Gastroesophageal sphincter (tissue), 4 donors: ENCODE results near the gene TNS1. TPM values are rescaled to one million over a fixed set of nuclear protein-coding genes. Genes with fewer than 3 reads are reported as not detected.

Source experiments
- ATAC-seq: fragments of 150-250 bp; one replicate; pipeline ENCODE4 v1.9.1; 2016; ENCODE audit warnings: mild to moderate bottlenecking, moderate library complexity
- H3K27ac ChIP-seq, 4 donors: fragments of 200-600 bp; sonication (generic) in 3 of 4; 1 replicate in 3 of 4; 2 replicates in 1 of 4; pipeline ENCODE4 v1.5.1; 2016 to 2019
- H3K27me3 ChIP-seq: fragments of 200-600 bp; sonication (generic); one replicate; pipeline ENCODE4 v1.5.1; 2019
- H3K36me3 ChIP-seq, 2 donors: fragments of 200-600 bp; sonication (generic); one replicate each; pipeline ENCODE4 v1.5.1; 2019; ENCODE audit warnings: control low read depth in 1 of 2
- H3K4me1 ChIP-seq, 3 donors: fragments of 200-600 bp; sonication (generic); 1 replicate in 2 of 3; 2 replicates in 1 of 3; pipeline ENCODE4 v1.5.1; 2016 to 2019; ENCODE audit warnings: control low read depth in 2 of 3
- H3K4me3 ChIP-seq, 2 donors: fragments of 200-600 bp; sonication (generic); one replicate each; pipeline ENCODE4 v1.5.1; 2019; ENCODE audit warnings: mild to moderate bottlenecking in 1 of 2, moderate library complexity in 1 of 2
- H3K9me3 ChIP-seq, 3 donors: fragments of 200-600 bp; sonication (generic); one replicate each; pipeline ENCODE4 v1.5.1; 2017 to 2019; ENCODE audit warnings: control low read depth in 2 of 3
- CTCF ChIP-seq, 4 experiments: fragments of 200-600 bp in 2 of 4; fragments of 450-650 bp in 2 of 4; sonication (generic) in 1 of 4; IDR thresholded peaks; one replicate each; pipeline ENCODE4 v1.5.1; 2017 to 2019; ENCODE audit warnings: antibody characterized with exemption in 4 of 4, mild to moderate bottlenecking in 2 of 4, moderate library complexity in 2 of 4
- EP300 ChIP-seq: sonication (generic); formaldehyde crosslinking; IDR thresholded peaks from one replicate; pipeline ENCODE4 v1.6.1; 2017; ENCODE audit warnings: antibody characterized with exemption, mild to moderate bottlenecking
- POLR2A ChIP-seq, 2 donors: fragments of 450-650 bp; IDR thresholded peaks; one replicate each; pipeline ENCODE4 v1.6.1; 2017; ENCODE audit warnings: antibody characterized with exemption in 2 of 2, mild to moderate bottlenecking in 2 of 2, moderate library complexity in 1 of 2
- POLR2AphosphoS5 ChIP-seq: sonication (generic); formaldehyde crosslinking; IDR thresholded peaks from one replicate; pipeline ENCODE4 v1.6.1; 2017; ENCODE audit warnings: antibody characterized with exemption
- WGBS, 2 donors: methylation state at CpG; one replicate each; pipeline ENCODE4 v1.1.5; 2018; ENCODE audit warnings: low coverage in 1 of 2; 5-methylcytosine and 5-hydroxymethylcytosine counted together
- total RNA-seq, 4 donors: library from RNA; depleted of rRNA; stranded (reverse); fragments of >200 nt; gene quantifications; one replicate each; pipeline ENCODE4 v1.1.0, GENCODE V29; 2016

TNS1 gene
- total RNA-seq, 4 donors from 2014 or later = 825 to 2,193 (median 1,462) TPM

- no peak for ATAC-seq
- peaks cover 13 to 98% (median 44%) of the 10 kb centered on the region in 3 donors for H3K4me1 ChIP-seq
- TF ChIP-seq POLR2AphosphoS5 (no peak), POLR2A (IDR thresholded peaks at IDR 0.05) (no peak), EP300 (no peak), CTCF (IDR thresholded peaks at IDR 0.05) (no peak)
- WGBS, 2 donors = 86% methylated on average over 6 of the region's 6 CpGs; no CpG with 5 or more reads in 1 of the 2 donors
- H3K27me3 ChIP-seq = no peaks in the 10 kb centered on the region
- no peaks in the 10 kb centered on the region for H3K36me3 ChIP-seq
- peak overlapping the region in 1 of 2 donors; percentile 67 for H3K4me3 ChIP-seq
- H3K9me3 ChIP-seq = no peaks in the 10 kb centered on the region
- peak overlapping the region in 3 of 4 donors; percentile 58 to 92 (median 90) for H3K27ac ChIP-seq
Measured at GRCh38 chr2:217976301-217976700, 26.5 kb downstream of the TNS1 start.

DNA sequence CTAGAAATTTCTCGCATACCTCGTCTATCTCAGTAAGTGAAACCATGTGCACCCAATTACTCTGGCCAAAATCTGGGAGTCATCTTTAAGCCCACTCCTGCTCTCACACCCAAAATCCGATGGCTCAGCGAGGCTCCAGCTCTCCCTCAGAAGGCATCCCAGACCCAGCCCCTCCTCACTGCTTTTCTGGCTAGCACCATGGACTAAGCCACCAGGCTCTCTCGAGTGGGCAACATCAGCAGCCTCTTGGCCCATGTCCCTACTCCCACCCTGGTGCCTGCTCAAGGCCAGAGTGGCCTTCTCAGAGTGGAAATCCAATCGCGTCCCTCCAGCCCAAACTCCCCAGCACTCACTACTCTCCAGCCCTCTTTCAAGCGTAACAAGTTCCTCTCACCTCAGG is 27.2 kb downstream of the TNS1 start:
- peaks cover 13 to 98% (median 37%) of the 10 kb centered on the region in 3 donors for H3K4me1 ChIP-seq
- WGBS, 2 donors = 51 to 53% methylated on average over 2 to 6 of the region's 8 CpGs
- H3K27ac ChIP-seq = peak overlapping the region in 3 of 4 donors; percentile 79 to 92 (median 90)
- no peaks in the 10 kb centered on the region for H3K36me3 ChIP-seq
- no peaks in the 10 kb centered on the region for H3K9me3 ChIP-seq
- no peak for TF ChIP-seq CTCF (IDR thresholded peaks at IDR 0.05)
- TF ChIP-seq EP300 = no peak
- TF ChIP-seq POLR2A (IDR thresholded peaks at IDR 0.05) = no peak
- TF ChIP-seq POLR2AphosphoS5 = no peak
- no peaks in the 10 kb centered on the region for H3K27me3 ChIP-seq
- ATAC-seq = no peak
- no peak overlapping the region for H3K4me3 ChIP-seq

- ATAC-seq = no peak
- TF ChIP-seq CTCF (IDR thresholded peaks at IDR 0.05) (no peak), POLR2AphosphoS5 (peak; percentile 13)
- H3K4me3 ChIP-seq = no peak overlapping the region
- H3K27ac ChIP-seq = peak overlapping the region; percentile 60 to 92 (median 84)
- H3K36me3 ChIP-seq = no peaks in the 10 kb centered on the region
- H3K9me3 ChIP-seq = no peaks in the 10 kb centered on the region
- WGBS, 2 donors = 34 to 65% methylated on average over 7 of the region's 8 CpGs
- peaks cover 13 to 95% (median 26%) of the 10 kb centered on the region in 3 donors for H3K4me1 ChIP-seq
- H3K27me3 ChIP-seq = no peaks in the 10 kb centered on the region
Measured at GRCh38 chr2:217974389-217975005, 28.3 kb downstream of the TNS1 start.

GRCh38 chr2:217973008-217973787 is 29.6 kb downstream of the TNS1 start:
- H3K27me3 ChIP-seq = no peaks in the 10 kb centered on the region
- WGBS, 2 donors = 69 to 75% methylated on average over 4 to 7 of the region's 11 CpGs
- no peak for TF ChIP-seq CTCF (IDR thresholded peaks at IDR 0.05)
- TF ChIP-seq EP300 = no peak
- ATAC-seq = peak; percentile 42
- H3K4me1 ChIP-seq = peaks cover 13 to 90% (median 21%) of the 10 kb centered on the region in 3 donors
- H3K27ac ChIP-seq = peak overlapping the region; percentile 60 to 92 (median 84)
- no peak overlapping the region for H3K4me3 ChIP-seq
- no peaks in the 10 kb centered on the region for H3K9me3 ChIP-seq
- no peaks in the 10 kb centered on the region for H3K36me3 ChIP-seq

- Histone ChIP-seq H3K4me3 (no peak overlapping the region), H3K9me3 (no peaks in the 10 kb centered on the region), H3K27ac (peak overlapping the region; percentile 60 to 92 (median 85)), H3K27me3 (no peaks in the 10 kb centered on the region), H3K4me1 (peaks cover 13 to 90% (median 17%) of the 10 kb centered on the region in 3 donors), H3K36me3 (no peaks in the 10 kb centered on the region)
- peak; percentile 73 for ATAC-seq
- 56% methylated on average over 1 of the region's 1 CpG; no CpG with 5 or more reads in 1 of the 2 donors for WGBS, 2 donors
- TF ChIP-seq CTCF (IDR thresholded peaks at IDR 0.05) (no peak), POLR2AphosphoS5 (peak; percentile 83)
Measured at GRCh38 chr2:217972490-217972889, 30.3 kb downstream of the TNS1 start.
